Measurements from ENCODE around the gene C1orf210.

DNA sequence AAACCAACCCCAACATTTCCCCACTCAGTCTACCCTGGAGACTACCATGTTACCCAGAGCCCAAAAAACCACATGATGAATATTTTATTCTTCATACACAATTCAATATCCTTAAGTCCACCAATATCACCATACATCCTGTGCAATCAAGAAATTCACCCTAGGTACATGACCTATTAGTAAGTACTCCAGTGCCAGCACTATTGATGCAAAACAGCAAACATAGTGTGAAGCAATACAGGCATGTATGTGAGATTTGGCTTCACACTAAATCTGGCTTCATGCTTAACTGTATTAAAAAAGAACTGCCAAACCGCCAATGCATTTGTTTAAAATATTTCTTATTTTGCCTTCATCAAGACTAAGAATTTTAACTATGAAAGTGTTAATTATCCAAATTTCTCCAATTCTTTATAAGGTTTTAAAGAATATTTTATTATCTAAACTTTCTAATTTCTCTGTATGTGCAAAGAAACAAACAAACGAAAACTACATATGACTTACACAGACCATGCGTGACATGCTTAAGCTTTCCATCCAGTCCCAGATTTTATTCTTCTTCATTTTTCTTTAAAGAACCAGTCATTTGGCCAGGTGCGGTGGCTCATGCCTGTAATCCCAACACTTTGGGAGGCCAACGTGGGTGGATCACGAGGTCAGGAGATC lies 38.0 kb downstream of the C1orf210 start:
- TF ChIP-seq CTCF (IDR thresholded peaks at IDR 0.05) = no peak
- no peak for TF ChIP-seq POLR2AphosphoS5 (IDR thresholded peaks at IDR 0.05)

Data from gastroesophageal sphincter (tissue), 3 donors.